Stimulated activated memory B cell treated with anti-CD40 and anti-IgM and Interleukin-4, amounts not matched to agents 10 μg/mL and 1 μg/mL and 100 μg/mL, for 72 hours (primary cell): ENCODE measurements around the gene MOAP1.
"Not testable (repeated sequence)": the region's sequence is repeated elsewhere in the genome, so short reads cannot be mapped to it uniquely, and the experiment has no call there.

Experiments
- ATAC-seq: fragments of 150-1000 bp; cut with Tn5 transposase; 2 replicates; pipeline ENCODE4 v1.10.0; 2021
- H3K27ac Mint-ChIP-seq: one replicate; pipeline ENCODE4 v1.8.0; 2022; ENCODE audit warnings: mild to moderate bottlenecking, mixed read lengths
- H3K27me3 Mint-ChIP-seq: one replicate; pipeline ENCODE4 v1.8.0; 2022; ENCODE audit warnings: mixed read lengths
- H3K36me3 Mint-ChIP-seq: one replicate; pipeline ENCODE4 v1.8.0; 2022; ENCODE audit warnings: mixed read lengths
- H3K4me1 Mint-ChIP-seq: one replicate; pipeline ENCODE4 v1.8.0; 2022; ENCODE audit warnings: mixed read lengths
- H3K4me3 Mint-ChIP-seq: one replicate; pipeline ENCODE4 v1.8.0; 2022; ENCODE audit warnings: mild to moderate bottlenecking, moderate library complexity, mixed read lengths
- H3K9me3 Mint-ChIP-seq: one replicate; pipeline ENCODE4 v1.8.0; 2022; ENCODE audit warnings: mixed read lengths

MOAP1 gene

DNA sequence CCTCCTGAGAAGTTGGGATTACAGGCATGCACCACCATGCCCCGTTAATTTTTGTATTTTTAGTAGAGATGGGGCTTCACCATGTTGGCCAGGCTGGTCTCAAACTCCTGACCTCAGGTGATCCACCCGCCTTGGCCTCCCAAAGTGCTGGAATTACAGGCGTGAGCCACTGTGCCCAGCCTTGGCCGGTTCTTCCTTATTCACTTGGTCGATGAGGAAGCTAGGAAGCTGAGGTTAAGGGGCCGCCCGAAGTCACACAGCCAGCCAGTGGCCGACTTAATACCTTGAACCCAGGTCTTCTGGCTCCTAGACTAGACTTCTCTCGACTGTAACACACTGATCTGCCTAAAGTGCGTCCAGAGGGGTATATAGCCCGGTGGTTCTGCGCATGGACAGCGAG is 48.2 kb downstream of the MOAP1 start:
- H3K27me3 Mint-ChIP-seq, H3K36me3 Mint-ChIP-seq, H3K9me3 Mint-ChIP-seq, H3K4me3 Mint-ChIP-seq, H3K27ac Mint-ChIP-seq, ATAC-seq: not testable (repeated sequence)
- peaks cover 12% of the 10 kb centered on the region for H3K4me1 Mint-ChIP-seq

DNA sequence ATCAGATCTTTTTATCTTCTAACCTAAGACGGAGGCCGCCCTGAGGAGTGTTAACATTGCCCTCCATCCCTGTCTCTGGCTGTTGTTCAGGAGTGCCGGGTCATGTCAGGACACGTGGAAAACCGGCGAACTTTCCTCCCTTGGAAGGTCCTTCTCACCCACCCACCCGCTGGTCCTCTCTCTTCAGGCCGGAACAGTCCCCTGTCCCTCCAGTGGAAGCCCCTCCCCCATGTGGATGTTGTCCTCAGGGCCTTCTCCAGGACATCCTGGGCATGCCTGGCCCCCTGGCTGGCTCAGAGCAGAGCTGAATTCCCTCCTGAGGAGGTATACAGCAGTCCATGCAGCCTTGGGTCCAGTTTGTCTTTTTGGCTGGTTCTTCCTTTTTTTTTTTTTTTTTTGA is 48.7 kb downstream of the MOAP1 start:
- Mint-ChIP-seq H3K27ac (no peak overlapping the region), H3K27me3 (no peaks in the 10 kb centered on the region), H3K36me3 (no peaks in the 10 kb centered on the region), H3K4me1 (peaks cover 12% of the 10 kb centered on the region), H3K4me3 (no peak overlapping the region), H3K9me3 (no peaks in the 10 kb centered on the region)
- no peak for ATAC-seq

DNA sequence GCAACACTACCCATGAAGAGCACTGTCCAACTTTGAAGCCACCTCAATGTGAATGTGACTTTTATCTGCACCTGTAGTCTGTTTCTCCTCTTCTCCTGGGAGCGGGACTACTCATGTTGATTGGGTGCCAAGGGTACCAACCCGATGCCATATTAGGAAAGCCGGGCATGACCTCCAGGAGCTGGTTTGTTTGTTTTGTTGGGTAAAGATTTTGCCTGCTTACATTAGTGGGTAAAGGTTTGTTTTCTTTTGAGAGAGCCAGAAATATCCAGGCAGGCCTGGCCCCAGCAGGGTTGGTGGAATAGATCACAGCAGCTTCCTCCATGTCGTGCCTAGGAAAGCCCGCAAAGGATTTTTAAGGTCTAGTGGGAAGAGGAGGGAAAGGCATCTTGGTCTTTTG is 49.3 kb downstream of the MOAP1 start:
- H3K4me3 Mint-ChIP-seq = no peak overlapping the region
- peaks cover 12% of the 10 kb centered on the region for H3K4me1 Mint-ChIP-seq
- ATAC-seq = no peak
- no peaks in the 10 kb centered on the region for H3K9me3 Mint-ChIP-seq
- no peaks in the 10 kb centered on the region for H3K27me3 Mint-ChIP-seq
- no peaks in the 10 kb centered on the region for H3K36me3 Mint-ChIP-seq
- no peak overlapping the region for H3K27ac Mint-ChIP-seq

DNA sequence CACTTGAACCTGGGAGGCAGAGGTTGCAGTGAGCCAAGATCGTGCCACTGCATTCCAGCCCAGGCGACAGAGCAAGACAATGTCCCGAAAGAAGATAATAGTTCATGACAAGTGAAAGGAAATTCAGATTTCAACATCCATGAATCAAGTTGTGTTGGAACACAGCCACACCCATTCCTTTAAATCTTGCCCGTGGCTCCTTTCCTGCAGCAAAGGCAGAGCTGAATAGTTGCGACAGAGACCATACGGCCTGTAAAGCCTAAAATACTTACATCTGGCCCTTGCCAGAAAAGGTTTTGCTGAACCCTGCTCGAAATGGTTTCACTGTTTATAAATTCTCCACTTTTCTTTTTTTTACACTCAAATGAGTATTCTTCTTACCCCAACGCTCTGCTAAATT is 51.2 kb downstream of the MOAP1 start:
- no peak for ATAC-seq
- H3K4me3 Mint-ChIP-seq = no peak overlapping the region
- no peaks in the 10 kb centered on the region for H3K36me3 Mint-ChIP-seq
- H3K27me3 Mint-ChIP-seq = no peaks in the 10 kb centered on the region
- H3K4me1 Mint-ChIP-seq = peaks cover 5% of the 10 kb centered on the region
- H3K9me3 Mint-ChIP-seq = no peaks in the 10 kb centered on the region
- H3K27ac Mint-ChIP-seq = no peak overlapping the region

DNA sequence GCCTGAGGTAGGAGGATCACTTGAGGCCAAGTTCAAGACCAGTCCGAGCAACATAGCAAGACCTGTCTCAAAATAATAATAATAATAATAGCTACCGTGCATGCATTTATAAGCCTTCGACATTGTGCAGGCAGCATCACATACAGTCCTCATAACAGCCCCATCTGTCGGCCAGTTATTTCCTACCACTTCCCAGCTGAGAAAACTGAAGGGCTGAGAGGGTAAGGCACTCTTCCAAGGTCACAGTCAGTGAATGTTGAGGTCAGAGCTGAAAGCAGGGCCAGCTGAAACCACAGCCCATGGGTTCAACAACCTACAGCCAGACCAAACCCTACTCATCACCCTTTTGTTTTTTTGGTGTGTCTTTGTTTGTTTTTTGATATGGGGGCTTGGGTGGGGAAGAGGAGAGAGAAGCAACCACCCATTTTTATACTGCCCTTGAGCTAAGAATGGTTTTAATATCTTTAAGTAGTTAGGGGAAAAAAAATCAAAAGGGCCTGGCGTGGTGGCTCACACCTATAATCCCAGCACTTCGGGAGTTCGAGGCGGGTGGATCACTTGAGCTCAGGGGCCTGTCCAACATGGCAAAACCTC is 52.1 kb downstream of the MOAP1 start:
- H3K27me3 Mint-ChIP-seq = no peaks in the 10 kb centered on the region
- no peaks in the 10 kb centered on the region for H3K36me3 Mint-ChIP-seq
- no peaks in the 10 kb centered on the region for H3K9me3 Mint-ChIP-seq
- peak overlapping the region; percentile 46 for H3K27ac Mint-ChIP-seq
- no peak overlapping the region for H3K4me3 Mint-ChIP-seq
- peaks cover 5% of the 10 kb centered on the region for H3K4me1 Mint-ChIP-seq
- ATAC-seq = peak; percentile 51
